GM18517 (cell line): ENCODE measurements around the gene ATG101.
"Not testable (repeated sequence)": the region's sequence is repeated elsewhere in the genome, so short reads cannot be mapped to it uniquely, and the experiment has no call there.

Experiments
- ATAC-seq: cut with Tn5 transposase; IDR thresholded peaks from one replicate; pipeline ENCODE4 v1.9.1; 2021; ENCODE audit warnings: mild to moderate bottlenecking, moderate library complexity; ENCODE audit not compliant: unreplicated experiment

ATG101 gene

GRCh38 chr12:52093346-52093745 lies 23.6 kb downstream of the ATG101 start:
- no peak for ATAC-seq

- ATAC-seq = no peak
Observed at GRCh38 chr12:52096332-52097044, 26.7 kb downstream of the ATG101 start.

DNA sequence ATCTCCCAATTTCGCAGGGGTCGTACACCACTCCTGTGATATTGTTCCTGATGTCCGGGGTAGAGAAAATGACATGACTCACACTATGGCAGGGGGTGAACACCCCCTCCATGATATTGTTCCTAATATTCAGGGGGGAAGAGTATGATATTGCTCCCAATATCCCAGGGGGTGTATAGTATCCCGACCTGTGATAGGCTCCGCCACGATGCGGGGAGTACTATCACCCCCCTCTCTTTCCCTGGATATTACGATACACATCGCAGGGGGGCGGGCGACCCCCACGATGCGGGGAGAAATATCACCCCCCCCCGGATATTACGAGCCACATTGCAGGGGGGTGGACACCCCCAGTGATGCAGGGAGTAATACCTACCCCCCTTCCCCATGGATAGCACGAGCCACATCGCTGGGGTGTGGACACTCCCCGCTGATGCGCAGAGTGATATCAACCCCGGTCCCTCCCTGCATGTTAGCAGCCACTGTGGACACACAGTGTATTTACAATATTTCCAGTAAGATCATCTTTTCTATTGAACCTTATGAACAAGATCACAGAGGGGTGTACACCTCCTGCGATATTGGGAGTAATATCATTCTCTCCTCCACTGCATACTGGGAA lies 27.4 kb downstream of the ATG101 start:
- no peak for ATAC-seq

GRCh38 chr12:52104431-52105089 lies 34.8 kb downstream of the ATG101 start:
- ATAC-seq = not testable (repeated sequence)

DNA sequence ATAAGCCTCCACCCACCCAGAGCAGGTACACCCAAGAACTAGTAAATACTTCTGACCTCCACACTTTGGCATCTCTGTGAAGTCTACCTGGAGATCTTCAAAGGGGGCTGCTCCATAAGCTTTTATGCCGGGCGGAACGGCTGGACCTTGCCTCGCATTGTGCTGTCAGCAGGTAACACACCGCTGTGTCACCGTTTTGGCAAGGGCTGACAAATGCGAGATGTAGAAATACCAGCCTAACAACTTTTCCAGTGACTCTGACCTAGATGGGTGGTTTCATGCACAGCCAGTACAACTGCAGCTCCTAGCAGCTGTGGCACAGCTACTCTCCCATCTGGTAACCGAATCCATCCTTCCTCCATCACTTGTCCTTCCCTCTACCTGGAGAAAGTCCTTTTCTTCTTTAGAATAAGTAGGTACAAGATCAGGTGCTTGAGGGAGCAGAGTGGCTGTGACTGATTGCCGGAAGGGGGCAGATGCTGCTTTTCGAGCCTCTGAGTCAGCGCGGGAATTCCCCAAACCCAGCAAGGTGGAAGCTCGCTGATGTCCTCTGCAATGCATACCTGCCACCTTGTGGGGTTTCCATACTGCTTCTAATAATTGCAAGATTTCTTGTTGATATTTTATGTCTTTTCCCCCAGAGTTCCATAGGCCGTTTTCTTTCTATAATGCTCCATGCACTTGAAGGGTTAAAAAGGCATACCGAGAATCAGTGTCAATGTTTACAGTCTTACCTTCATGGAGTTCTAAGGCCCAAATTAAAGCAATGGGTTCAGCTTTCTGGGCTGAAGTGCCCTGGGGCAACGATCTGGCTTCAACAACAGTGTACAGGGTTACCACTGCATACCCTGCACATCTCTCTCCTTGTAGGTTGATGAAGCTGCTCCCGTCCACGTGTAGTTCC lies 46.7 kb downstream of the ATG101 start:
- ATAC-seq = not testable (repeated sequence)

DNA sequence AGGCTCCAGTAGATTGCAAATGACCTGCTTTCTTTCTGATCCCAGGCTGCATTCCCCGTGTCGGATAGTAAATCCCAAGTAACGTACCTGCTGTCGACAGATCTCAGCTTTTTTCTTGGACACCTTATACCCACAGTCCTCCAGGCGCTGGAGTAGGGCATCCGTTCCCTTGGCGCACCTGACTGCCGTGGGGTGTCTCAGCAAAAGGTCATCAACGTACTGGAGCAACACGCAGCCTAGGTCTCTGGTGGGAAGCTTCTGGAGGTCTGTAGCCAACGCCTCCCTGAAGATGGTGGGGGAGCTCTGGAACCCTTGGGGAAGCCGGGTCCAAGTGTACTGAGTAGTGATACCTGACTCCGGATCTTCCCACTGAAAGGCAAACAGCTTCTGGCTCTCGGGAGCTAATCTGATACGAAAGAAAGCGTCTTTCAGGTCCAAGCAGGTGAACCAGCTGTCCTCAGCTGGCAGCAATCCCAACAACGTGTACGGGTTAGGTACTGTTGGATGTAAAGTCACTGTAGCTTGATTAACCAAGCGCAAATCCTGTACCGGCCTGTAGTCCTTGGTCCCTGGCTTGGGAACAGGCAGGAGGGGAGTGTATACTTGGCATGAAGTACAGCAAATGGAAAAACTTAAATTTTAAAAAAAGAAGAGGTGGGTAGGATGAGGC lies 48.2 kb downstream of the ATG101 start:
- not testable (repeated sequence) for ATAC-seq

GRCh38 chr12:52119398-52120254 lies 49.8 kb downstream of the ATG101 start:
- no peak for ATAC-seq

DNA sequence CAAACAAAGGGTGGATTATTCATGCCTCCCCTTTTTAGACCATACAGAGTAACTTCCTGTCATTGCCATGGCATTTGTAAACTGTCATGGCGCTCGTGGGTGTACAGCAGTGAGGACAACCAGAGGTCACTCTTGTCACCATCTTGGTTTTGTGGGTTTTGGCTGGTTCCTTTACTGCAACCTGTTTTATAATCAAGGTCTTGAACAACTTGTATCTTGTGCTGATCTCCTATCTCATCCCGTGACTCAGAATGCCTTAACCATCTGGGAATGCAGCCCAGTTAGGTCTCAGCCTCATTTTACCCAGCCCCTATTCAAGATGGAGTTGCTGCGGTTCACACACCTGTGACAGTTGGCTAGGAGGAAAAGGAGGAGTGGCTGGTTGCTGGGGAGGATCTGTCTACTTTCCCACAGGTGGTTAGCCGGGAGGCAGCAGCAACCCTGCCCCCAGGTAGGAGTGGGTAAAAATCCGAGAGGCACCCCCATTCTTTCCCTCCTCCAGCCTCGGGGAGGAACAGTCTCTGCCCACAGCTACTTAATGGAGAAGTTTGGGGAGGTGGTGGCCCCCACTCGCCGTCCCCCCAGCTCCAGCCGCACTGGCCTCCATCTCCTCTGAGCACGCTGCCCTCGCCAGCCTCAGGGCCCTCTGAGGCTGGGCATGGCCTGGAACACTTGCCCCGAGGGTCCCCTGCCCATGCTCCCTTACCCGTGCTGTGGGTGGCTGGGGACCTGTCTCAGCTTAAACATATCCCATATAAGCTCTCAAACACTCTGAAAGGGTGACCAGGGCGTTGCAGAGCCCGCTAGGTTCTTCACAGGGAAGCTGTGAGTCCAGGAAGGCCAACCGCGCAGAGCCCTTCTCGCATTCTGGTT lies 51.4 kb downstream of the ATG101 start:
- ATAC-seq = no peak

GRCh38 chr12:52121824-52122539 lies 52.2 kb downstream of the ATG101 start:
- ATAC-seq = no peak

- ATAC-seq = no peak
Observed at GRCh38 chr12:52122540-52122871, 52.7 kb downstream of the ATG101 start.

- no peak for ATAC-seq
Observed at GRCh38 chr12:52122904-52123303, 53.1 kb downstream of the ATG101 start.

DNA sequence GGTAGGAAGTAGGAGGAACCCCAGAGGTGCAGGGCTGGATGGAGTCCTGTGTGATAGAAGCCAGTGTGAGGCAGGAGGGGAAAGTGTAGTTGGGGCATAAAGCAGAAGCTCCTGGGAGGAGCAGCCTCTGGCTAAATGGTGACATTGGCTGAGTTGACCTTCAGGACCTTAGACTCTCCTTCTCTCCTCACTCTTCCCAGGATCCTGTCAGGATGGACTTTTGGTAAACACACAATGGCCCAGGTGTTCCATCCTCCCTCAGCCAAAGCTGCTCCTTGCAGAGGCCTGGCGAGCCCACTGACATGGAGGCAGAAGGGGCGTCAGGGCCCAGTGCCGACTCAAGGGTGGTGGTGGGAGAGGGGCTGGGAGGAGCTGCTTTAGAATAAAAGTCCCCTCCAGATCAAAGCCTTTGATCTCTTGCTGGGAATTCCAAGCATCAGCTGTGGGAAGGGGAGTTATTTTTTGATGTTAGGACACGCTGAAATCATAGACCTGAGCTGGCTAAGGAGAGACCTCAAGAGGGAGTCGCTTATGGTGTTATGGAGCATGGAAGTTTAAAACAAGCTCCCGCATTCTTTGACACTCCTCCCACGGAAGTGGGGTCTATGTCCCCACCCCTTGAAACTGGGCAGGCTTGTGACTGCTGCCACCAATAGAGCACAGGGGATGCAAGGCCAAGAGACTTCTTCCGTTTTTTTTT lies 53.9 kb downstream of the ATG101 start:
- ATAC-seq = no peak

DNA sequence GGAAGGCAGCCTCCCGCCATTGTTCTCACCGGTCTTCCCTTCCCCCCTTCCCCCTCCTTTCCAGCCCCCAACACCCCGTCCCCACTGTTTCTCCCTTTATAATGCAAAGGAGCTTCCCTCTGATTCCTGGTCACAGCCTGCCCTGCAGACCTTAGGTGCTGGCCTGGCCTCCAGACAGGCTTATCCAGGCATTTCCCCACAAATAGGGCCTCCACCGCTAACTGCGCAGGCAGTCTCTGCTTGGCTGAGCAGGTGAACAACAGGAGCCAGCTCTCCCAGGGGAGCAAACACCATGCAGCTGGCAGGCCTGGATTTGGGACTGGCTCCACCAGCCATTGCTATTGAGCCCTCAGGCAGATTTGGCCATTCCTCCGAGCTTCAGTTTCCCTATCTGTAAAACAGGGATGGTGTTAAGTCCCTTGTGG lies 55.7 kb downstream of the ATG101 start:
- ATAC-seq = no peak

DNA sequence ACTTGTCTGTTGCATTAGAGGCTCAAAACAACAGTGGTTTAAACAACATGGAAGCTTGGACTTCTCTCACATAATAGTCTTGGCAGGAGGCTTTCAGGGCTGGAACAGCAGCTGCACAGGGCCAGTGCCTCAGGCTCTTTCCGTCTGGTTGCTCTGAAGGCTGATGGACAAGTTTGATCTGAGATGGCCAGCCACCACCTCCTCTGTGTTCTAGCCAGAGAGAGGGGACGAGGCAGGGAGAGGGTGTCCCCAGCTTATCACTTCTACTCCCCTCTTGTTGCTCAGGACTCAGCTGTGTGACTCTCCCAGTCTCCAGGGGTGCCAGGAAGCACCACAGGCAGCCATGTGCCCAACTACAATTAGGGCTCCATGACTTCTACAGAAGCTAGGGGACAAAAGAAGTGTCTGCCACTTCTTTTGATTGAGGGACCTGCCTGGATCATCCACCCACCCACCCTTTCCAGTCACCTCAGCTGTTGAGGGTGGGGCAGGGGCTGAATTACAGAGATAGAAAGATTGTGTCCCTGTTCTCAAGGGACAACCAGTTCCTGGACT lies 56.3 kb downstream of the ATG101 start:
- no peak for ATAC-seq
